ENCODE data around the gene PCSK7.
"Not testable (repeated sequence)": the region's sequence is repeated elsewhere in the genome, so short reads cannot be mapped to it uniquely, and the experiment has no call there.

The PCSK7 gene

GRCh38 chr11:117187799-117188481 lies 43.9 kb downstream of the PCSK7 start:
- no peak for TF ChIP-seq CTCF (IDR thresholded peaks at IDR 0.05; ENCODE audit: low read depth, low read length)
- DNase-seq (ENCODE audit: extremely low read depth, low read depth): no peak

- no peak for DNase-seq (ENCODE audit: extremely low read depth, low read depth)
- TF ChIP-seq CTCF (IDR thresholded peaks at IDR 0.05; ENCODE audit: low read depth, low read length): no peak
These were observed 44.5 kb downstream of the PCSK7 start for GRCh38 chr11:117187428-117187798.

- TF ChIP-seq CTCF (IDR thresholded peaks at IDR 0.05; ENCODE audit: low read depth, low read length): no peak
- no peak for DNase-seq (ENCODE audit: extremely low read depth, low read depth)
These were observed 44.9 kb downstream of the PCSK7 start for GRCh38 chr11:117187007-117187406.

GRCh38 chr11:117186431-117186761 lies 45.5 kb downstream of the PCSK7 start:
- no peak for TF ChIP-seq CTCF (IDR thresholded peaks at IDR 0.05; ENCODE audit: low read depth, low read length)
- no peak for DNase-seq (ENCODE audit: extremely low read depth, low read depth)

- no peak for TF ChIP-seq CTCF (IDR thresholded peaks at IDR 0.05; ENCODE audit: low read depth, low read length)
- no peak for DNase-seq (ENCODE audit: extremely low read depth, low read depth)
These were observed 46.0 kb downstream of the PCSK7 start for GRCh38 chr11:117185736-117186430.

GRCh38 chr11:117183724-117184349 lies 48.0 kb downstream of the PCSK7 start:
- no peak for DNase-seq (ENCODE audit: extremely low read depth, low read depth)
- TF ChIP-seq CTCF (IDR thresholded peaks at IDR 0.05; ENCODE audit: low read depth, low read length): no peak

- DNase-seq (ENCODE audit: extremely low read depth, low read depth): not testable (repeated sequence)
These were observed 48.7 kb downstream of the PCSK7 start for GRCh38 chr11:117183178-117183577.
